WERI-Rb-1 (cell line): Measurements from ENCODE around the gene LRRC37B.
"Not testable (repeated sequence)": the region's sequence is repeated elsewhere in the genome, so short reads cannot be mapped to it uniquely, and the experiment has no call there.

Experiments
- DNase-seq: peaks from one replicate; pipeline ENCODE4 v3.0.0-alpha.2; 2020
- H3K27ac ChIP-seq: fragments of 250-450 bp; sonication (Bioruptor Pico); 2 replicates; pipeline ENCODE4 v1.5.1; 2020; ENCODE audit warnings: mild to moderate bottlenecking, moderate library complexity
- H3K27me3 ChIP-seq: fragments of 250-450 bp; sonication (Bioruptor Pico); 2 replicates; pipeline ENCODE4 v1.5.1; 2021; ENCODE audit warnings: mild to moderate bottlenecking, low read depth, moderate library complexity; ENCODE audit not compliant: insufficient read depth, severe bottlenecking
- H3K36me3 ChIP-seq: fragments of 250-450 bp; sonication (Bioruptor Pico); 2 replicates; pipeline ENCODE4 v1.5.1; 2020; ENCODE audit warnings: mild to moderate bottlenecking, moderate library complexity
- H3K4me3 ChIP-seq: 2 replicates; pipeline ENCODE4 v1.5.1; 2011; ENCODE audit warnings: low read depth, mild to moderate bottlenecking, control low read depth, low read length
- H3K9me3 ChIP-seq: fragments of 250-450 bp; sonication (Bioruptor Pico); 2 replicates; pipeline ENCODE4 v1.5.1; 2021; ENCODE audit warnings: mild to moderate bottlenecking, moderate library complexity; ENCODE audit not compliant: severe bottlenecking
- CTCF ChIP-seq: IDR thresholded peaks from 2 replicates; pipeline ENCODE4 v1.5.1; 2011; ENCODE audit warnings: low read depth, mild to moderate bottlenecking, control low read depth, inconsistent platforms, low read length

The LRRC37B gene

GRCh38 chr17:32084003-32084941 lies 77.1 kb downstream of the LRRC37B start:
- H3K27ac ChIP-seq, result peak overlapping the region; percentile 83
- peak; percentile 80 for DNase-seq
- peak overlapping the region; percentile 50 for H3K4me3 ChIP-seq

GRCh38 chr17:32084942-32085829 lies 78.0 kb downstream of the LRRC37B start:
- H3K9me3 ChIP-seq, H3K4me3 ChIP-seq, H3K27ac ChIP-seq, H3K27me3 ChIP-seq, H3K36me3 ChIP-seq, DNase-seq: not testable (repeated sequence)

More at GRCh38 chr17:32084003-32084941, 77.1 kb downstream of the LRRC37B start:
- H3K36me3 ChIP-seq, H3K27me3 ChIP-seq, H3K9me3 ChIP-seq: not testable (repeated sequence)

- H3K27me3 ChIP-seq, H3K27ac ChIP-seq, H3K4me3 ChIP-seq, H3K36me3 ChIP-seq, DNase-seq, H3K9me3 ChIP-seq: not testable (repeated sequence)
Observed at GRCh38 chr17:32086833-32087232, 79.7 kb downstream of the LRRC37B start.

- H3K27me3 ChIP-seq, H3K4me3 ChIP-seq, H3K27ac ChIP-seq, H3K9me3 ChIP-seq, DNase-seq, H3K36me3 ChIP-seq: not testable (repeated sequence)
Observed at GRCh38 chr17:32092062-32092461, 84.9 kb downstream of the LRRC37B start.

GRCh38 chr17:32099686-32100085 lies 92.5 kb downstream of the LRRC37B start:
- no peak overlapping the region for H3K27ac ChIP-seq
- H3K9me3 ChIP-seq, result no peaks in the 10 kb centered on the region
- no peak for TF ChIP-seq CTCF
- H3K4me3 ChIP-seq, result no peak overlapping the region
- no peak for DNase-seq
- H3K36me3 ChIP-seq, result no peaks in the 10 kb centered on the region
- no peaks in the 10 kb centered on the region for H3K27me3 ChIP-seq

- DNase-seq, H3K27me3 ChIP-seq, H3K9me3 ChIP-seq, H3K36me3 ChIP-seq, H3K27ac ChIP-seq, H3K4me3 ChIP-seq: not testable (repeated sequence)
Observed at GRCh38 chr17:32100323-32100722, 93.1 kb downstream of the LRRC37B start.

- no peak for TF ChIP-seq CTCF
- Histone ChIP-seq H3K27me3 (no peaks in the 10 kb centered on the region), H3K9me3 (no peaks in the 10 kb centered on the region), H3K27ac (no peak overlapping the region), H3K4me3 (no peak overlapping the region), H3K36me3 (no peaks in the 10 kb centered on the region)
- no peak for DNase-seq
Observed at GRCh38 chr17:32100971-32101631, 93.9 kb downstream of the LRRC37B start.

GRCh38 chr17:32102172-32102571 lies 95.0 kb downstream of the LRRC37B start:
- H3K4me3 ChIP-seq, result no peak overlapping the region
- no peak for DNase-seq
- no peak for TF ChIP-seq CTCF
- H3K27me3 ChIP-seq, result no peaks in the 10 kb centered on the region
- no peak overlapping the region for H3K27ac ChIP-seq
- H3K36me3 ChIP-seq, result no peaks in the 10 kb centered on the region
- no peaks in the 10 kb centered on the region for H3K9me3 ChIP-seq
